ENCODE results near the gene CAMKV. TPM values are rescaled to one million over a fixed set of nuclear protein-coding genes. Genes with fewer than 3 reads are reported as not detected.
A peak's percentile ranks its signal among the peaks of the same experiment; 100 is the strongest.

CAMKV gene
- polyA plus RNA-seq, 1 of the 3 experiments (the other 2 are of a cell fraction), result 0.53 TPM

DNA sequence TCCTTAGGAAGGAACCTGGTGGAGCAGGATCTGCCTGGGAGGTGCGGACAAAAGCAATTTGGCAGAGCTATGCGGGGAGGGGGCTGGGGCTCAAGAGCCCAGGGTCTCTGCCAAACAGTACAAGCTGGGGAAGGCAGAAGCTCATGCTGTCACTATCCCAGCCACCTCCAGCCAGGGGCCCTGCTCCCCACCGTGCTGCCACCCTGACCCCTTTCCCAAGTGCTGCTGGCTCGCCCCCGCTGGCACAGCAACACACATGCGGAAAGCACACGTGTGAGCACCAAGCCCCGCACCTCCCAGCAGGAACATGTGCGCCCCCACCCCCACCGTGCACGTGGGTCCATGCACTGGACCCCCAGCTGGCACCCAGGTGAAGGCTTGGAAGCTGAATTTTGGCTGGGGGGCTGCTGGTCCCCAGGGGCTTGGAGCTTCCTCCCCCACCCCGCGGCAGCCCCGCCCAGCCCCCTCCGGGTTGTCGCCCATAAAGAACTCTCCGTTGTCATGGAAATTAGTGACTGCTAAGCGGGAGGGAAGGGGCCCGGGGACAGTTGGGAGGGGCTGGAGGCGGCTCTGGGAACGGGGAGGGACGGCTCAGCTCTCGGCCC is 742 bp downstream of the CAMKV start:
- Histone ChIP-seq H3K79me2 (ENCODE audit: insufficient read depth) (no peaks in the 10 kb centered on the region), H3K4me2 (peak overlapping the region; percentile 78; the same call in 1 of the 2 replicates), H4K20me1 (ENCODE audit: insufficient read depth) (no peaks in the 10 kb centered on the region), H3K36me3 (replicated peaks in 1 of 2; ENCODE audit: control insufficient read depth in 1 of 2, insufficient read depth in 2 of 2, low read length in 1 of 2) (no peaks in the 10 kb centered on the region), H3K27ac (ENCODE audit: low read depth in 2 of 2, low read length in 1 of 2) (no peak overlapping the region; a peak in 1 of 4 replicates), H3K9me2 (no peaks in the 10 kb centered on the region), H2AFZ (ENCODE audit: low read depth) (no peak overlapping the region), H3F3A (replicated peaks; ENCODE audit: insufficient read depth) (no peaks in the 10 kb centered on the region), H3K27me3 (ENCODE audit: insufficient read depth) (peaks cover 30% of the 10 kb centered on the region), H3K4me1 (ENCODE audit: control insufficient read depth in 1 of 2, insufficient read depth in 2 of 2, low read depth in 1 of 2, low read length in 1 of 2) (peaks cover 0 to 45% of the 10 kb centered on the region in 2 experiments; a peak in 1 of 4 replicates), H3K9ac (no peak overlapping the region), H3K4me3 (ENCODE audit: low read depth in 2 of 2, low read length in 1 of 2) (peak overlapping the region; percentile 23 to 53; a peak in 3 of 4 replicates), H3K9me3 (no peaks in the 10 kb centered on the region)
- 25% methylated on average over 7 of the region's 23 CpGs for WGBS (ENCODE audit: low lambda C conversion rate)
- peak; percentile 82 for DNase-seq
- peak; percentile 88 for TF ChIP-seq RFX5 (IDR thresholded peaks at IDR 0.05; ENCODE audit: low read length)
- TF ChIP-seq, protein P1, sequence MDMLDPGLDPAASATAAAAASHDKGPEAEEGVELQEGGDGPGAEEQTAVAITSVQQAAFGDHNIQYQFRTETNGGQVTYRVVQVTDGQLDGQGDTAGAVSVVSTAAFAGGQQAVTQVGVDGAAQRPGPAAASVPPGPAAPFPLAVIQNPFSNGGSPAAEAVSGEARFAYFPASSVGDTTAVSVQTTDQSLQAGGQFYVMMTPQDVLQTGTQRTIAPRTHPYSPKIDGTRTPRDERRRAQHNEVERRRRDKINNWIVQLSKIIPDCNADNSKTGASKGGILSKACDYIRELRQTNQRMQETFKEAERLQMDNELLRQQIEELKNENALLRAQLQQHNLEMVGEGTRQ (IDR thresholded peaks at IDR 0.05; ENCODE audit: borderline replicate concordance, low read depth, low read length), result no peak
- no peak for TF ChIP-seq TCF12 (IDR thresholded peaks at IDR 0.05)
- TF ChIP-seq ELF1 (IDR thresholded peaks at IDR 0.05), result no peak
- TF ChIP-seq, protein P2, sequence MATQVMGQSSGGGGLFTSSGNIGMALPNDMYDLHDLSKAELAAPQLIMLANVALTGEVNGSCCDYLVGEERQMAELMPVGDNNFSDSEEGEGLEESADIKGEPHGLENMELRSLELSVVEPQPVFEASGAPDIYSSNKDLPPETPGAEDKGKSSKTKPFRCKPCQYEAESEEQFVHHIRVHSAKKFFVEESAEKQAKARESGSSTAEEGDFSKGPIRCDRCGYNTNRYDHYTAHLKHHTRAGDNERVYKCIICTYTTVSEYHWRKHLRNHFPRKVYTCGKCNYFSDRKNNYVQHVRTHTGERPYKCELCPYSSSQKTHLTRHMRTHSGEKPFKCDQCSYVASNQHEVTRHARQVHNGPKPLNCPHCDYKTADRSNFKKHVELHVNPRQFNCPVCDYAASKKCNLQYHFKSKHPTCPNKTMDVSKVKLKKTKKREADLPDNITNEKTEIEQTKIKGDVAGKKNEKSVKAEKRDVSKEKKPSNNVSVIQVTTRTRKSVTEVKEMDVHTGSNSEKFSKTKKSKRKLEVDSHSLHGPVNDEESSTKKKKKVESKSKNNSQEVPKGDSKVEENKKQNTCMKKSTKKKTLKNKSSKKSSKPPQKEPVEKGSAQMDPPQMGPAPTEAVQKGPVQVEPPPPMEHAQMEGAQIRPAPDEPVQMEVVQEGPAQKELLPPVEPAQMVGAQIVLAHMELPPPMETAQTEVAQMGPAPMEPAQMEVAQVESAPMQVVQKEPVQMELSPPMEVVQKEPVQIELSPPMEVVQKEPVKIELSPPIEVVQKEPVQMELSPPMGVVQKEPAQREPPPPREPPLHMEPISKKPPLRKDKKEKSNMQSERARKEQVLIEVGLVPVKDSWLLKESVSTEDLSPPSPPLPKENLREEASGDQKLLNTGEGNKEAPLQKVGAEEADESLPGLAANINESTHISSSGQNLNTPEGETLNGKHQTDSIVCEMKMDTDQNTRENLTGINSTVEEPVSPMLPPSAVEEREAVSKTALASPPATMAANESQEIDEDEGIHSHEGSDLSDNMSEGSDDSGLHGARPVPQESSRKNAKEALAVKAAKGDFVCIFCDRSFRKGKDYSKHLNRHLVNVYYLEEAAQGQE (IDR thresholded peaks at IDR 0.05; ENCODE audit: low read depth, low read length), result no peak
- TF ChIP-seq, protein P3, sequence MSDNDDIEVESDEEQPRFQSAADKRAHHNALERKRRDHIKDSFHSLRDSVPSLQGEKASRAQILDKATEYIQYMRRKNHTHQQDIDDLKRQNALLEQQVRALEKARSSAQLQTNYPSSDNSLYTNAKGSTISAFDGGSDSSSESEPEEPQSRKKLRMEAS (IDR thresholded peaks at IDR 0.05; ENCODE audit: low read depth), result no peak
- no peak for TF ChIP-seq NRF1 (IDR thresholded peaks at IDR 0.05; ENCODE audit: low read depth, low read length)
- TF ChIP-seq RXRA (IDR thresholded peaks at IDR 0.05; ENCODE audit: borderline replicate concordance, low read depth), result no peak
- TF ChIP-seq, protein P4, sequence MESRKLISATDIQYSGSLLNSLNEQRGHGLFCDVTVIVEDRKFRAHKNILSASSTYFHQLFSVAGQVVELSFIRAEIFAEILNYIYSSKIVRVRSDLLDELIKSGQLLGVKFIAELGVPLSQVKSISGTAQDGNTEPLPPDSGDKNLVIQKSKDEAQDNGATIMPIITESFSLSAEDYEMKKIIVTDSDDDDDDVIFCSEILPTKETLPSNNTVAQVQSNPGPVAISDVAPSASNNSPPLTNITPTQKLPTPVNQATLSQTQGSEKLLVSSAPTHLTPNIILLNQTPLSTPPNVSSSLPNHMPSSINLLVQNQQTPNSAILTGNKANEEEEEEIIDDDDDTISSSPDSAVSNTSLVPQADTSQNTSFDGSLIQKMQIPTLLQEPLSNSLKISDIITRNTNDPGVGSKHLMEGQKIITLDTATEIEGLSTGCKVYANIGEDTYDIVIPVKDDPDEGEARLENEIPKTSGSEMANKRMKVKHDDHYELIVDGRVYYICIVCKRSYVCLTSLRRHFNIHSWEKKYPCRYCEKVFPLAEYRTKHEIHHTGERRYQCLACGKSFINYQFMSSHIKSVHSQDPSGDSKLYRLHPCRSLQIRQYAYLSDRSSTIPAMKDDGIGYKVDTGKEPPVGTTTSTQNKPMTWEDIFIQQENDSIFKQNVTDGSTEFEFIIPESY (IDR thresholded peaks at IDR 0.05; ENCODE audit: borderline replicate concordance, low read depth), result no peak
- TF ChIP-seq FOSL2 (IDR thresholded peaks at IDR 0.05; ENCODE audit: borderline replicate concordance, low read depth), result no peak
- no peak for TF ChIP-seq RCOR1 (IDR thresholded peaks at IDR 0.05; ENCODE audit: low read length)
- peak; percentile 94 for TF ChIP-seq MXI1 (IDR thresholded peaks at IDR 0.05; ENCODE audit: low read depth, low read length)
- ChIA-PET POLR2A (interaction anchor here (1.1 kb wide), 1 partner anchor 71 kb away, joined by 3 read pairs; the partner anchor contains the start of gene RBM6), CTCF (interaction anchor here (1.4 to 6.1 kb wide), 3 partner anchors 12 to 66 kb away, joined by 3 to 42 read pairs (median 15); partner anchors contain the start of gene INKA1)
